NB4 (cell line): ENCODE results near the gene PAX8.

Experiments
- CTCF ChIP-seq: IDR thresholded peaks from one replicate; pipeline ENCODE4 v1.5.1; 2012; ENCODE audit warnings: low read depth, low read length
- POLR2A ChIP-seq: IDR thresholded peaks from 2 replicates; pipeline ENCODE4 v1.6.1; 2011; ENCODE audit warnings: mild to moderate bottlenecking; ENCODE audit not compliant: insufficient read length; ENCODE audit errors: extremely low read depth

GRCh38 chr2:113175736-113176695, 102.7 kb downstream of the PAX8 start:
- TF ChIP-seq POLR2A (no peak), CTCF (no peak)
